Spleen (tissue), 11 donors: ENCODE results near the gene MSI2. TPM values are rescaled to one million over a fixed set of nuclear protein-coding genes. Genes with fewer than 3 reads are reported as not detected.

Source experiments
- DNase-seq: peaks from one replicate; pipeline ENCODE4 v3.0.0-alpha.2; 2020
- H3K27ac ChIP-seq, 8 donors: fragments of 200-600 bp; sonication (generic) in 7 of 8; 1 replicate in 4 of 8; 2 replicates in 4 of 8; pipeline versions ENCODE4 v1.5.0 to v1.8.0; 2016 to 2021; ENCODE audit warnings: inconsistent platforms in 4 of 8, mild to moderate bottlenecking in 4 of 8, moderate library complexity in 1 of 8
- H3K27me3 ChIP-seq, 7 donors: fragments of 200-600 bp; sonication (generic) in 6 of 7; replicated peaks in 1 of 7; 1 replicate in 4 of 7; 2 replicates in 3 of 7; pipeline versions ENCODE4 v1.5.0 to v1.8.0; 2016 to 2021; ENCODE audit warnings: inconsistent platforms in 3 of 7, mild to moderate bottlenecking in 1 of 7
- H3K36me3 ChIP-seq, 6 donors: fragments of 200-600 bp; sonication (generic) in 5 of 6; 1 replicate in 4 of 6; 2 replicates in 2 of 6; pipeline versions ENCODE4 v1.5.0 to v1.8.0; 2016 to 2021; ENCODE audit warnings: inconsistent platforms in 2 of 6
- H3K4me1 ChIP-seq, 6 donors: fragments of 200-600 bp; sonication (generic) in 5 of 6; 1 replicate in 3 of 6; 2 replicates in 3 of 6; pipeline versions ENCODE4 v1.5.0 to v1.8.0; 2016 to 2021; ENCODE audit warnings: inconsistent platforms in 3 of 6
- H3K4me3 ChIP-seq, 8 donors: fragments of 200-600 bp; sonication (generic) in 7 of 8; 1 replicate in 4 of 8; 2 replicates in 4 of 8; pipeline versions ENCODE4 v1.5.0 to v1.8.0; 2016 to 2021; ENCODE audit warnings: inconsistent platforms in 4 of 8, mild to moderate bottlenecking in 4 of 8, moderate library complexity in 2 of 8
- H3K9me3 ChIP-seq, 8 donors: fragments of 200-600 bp; sonication (generic) in 7 of 8; 1 replicate in 4 of 8; 2 replicates in 4 of 8; pipeline versions ENCODE4 v1.5.0 to v1.8.0; 2016 to 2021; ENCODE audit warnings: inconsistent platforms in 4 of 8
- POLR2A ChIP-seq, 3 donors: fragments of 450-650 bp; IDR thresholded peaks; one replicate each; pipeline ENCODE4 v1.5.1; 2017; ENCODE audit warnings: antibody characterized with exemption in 3 of 3, mild to moderate bottlenecking in 1 of 3
- POLR2AphosphoS5 ChIP-seq, 3 donors: sonication (generic); formaldehyde crosslinking; IDR thresholded peaks; one replicate each; pipeline ENCODE4 v1.5.1; 2017; ENCODE audit warnings: antibody characterized with exemption in 3 of 3
- WGBS, 5 donors: extraction: QIAGEN DNeasy Blood & Tissue Kit in 3 of 5; methylation state at CpG; one replicate each; pipeline versions ENCODE4 v1.1.5 to v1.1.7; 2013 to 2018; 5-methylcytosine and 5-hydroxymethylcytosine counted together
- intact Hi-C: fragments of 100-400 bp; cut with DNase I; formaldehyde crosslinking; loops from one replicate; pipeline ENCODE4 v1.15.0; 2023; ENCODE audit warnings: low total_unique reads
- polyA plus RNA-seq, 3 donors: library from polyadenylated mRNA; stranded (reverse); fragments of 200-250 nt; gene quantifications; one replicate each; pipeline ENCODE4 v1.2.1, GENCODE V29; 2013
- total RNA-seq, 7 donors: library from RNA; depleted of rRNA in 3 of 7; stranded (reverse); fragments of >200 nt in 3 of 7; fragmentation: NEBNext Ultra II Directional in 4 of 7; extraction: Animal tissue kit (Norgen Biotek cat#: 25700) in 4 of 7; gene quantifications; one replicate each; pipeline versions ENCODE4 v1.1.0 to v1.2.1, GENCODE V29; 2016 to 2021
- TF ChIP-seq, protein P1 (sequence below), 11 experiments: fragments of 200-600 bp in 7 of 11; fragments of 450-650 bp in 4 of 11; sonication (generic) in 4 of 11; IDR thresholded peaks in 8 of 11; conservative IDR thresholded peaks in 3 of 11; 1 replicate in 7 of 11; 2 replicates in 4 of 11; pipeline versions ENCODE4 v1.4.0 to v1.8.0; 2016 to 2021; ENCODE audit warnings: antibody characterized with exemption in 11 of 11, inconsistent platforms in 4 of 11, mild to moderate bottlenecking in 1 of 11
- donor health status: healthy with polysubstance abuse.
- donor health status: DM: no; HTN: no; CAD: no; lungs with moderate emphysema.
- donor health status: DM: no; HTN: no; CAD: no.
- donor health status: Bipolar disorder and iron deficiency.
- donor health status: healthy.
- donor health status: DM: no; HTN: no; CAD: no.
- donor health status: DM: yes; HTN: yes; CAD: no.

MSI2 gene
- total and polyA plus RNA-seq, 10 donors: 9.8 to 131 (median 64.7) TPM

DNA sequence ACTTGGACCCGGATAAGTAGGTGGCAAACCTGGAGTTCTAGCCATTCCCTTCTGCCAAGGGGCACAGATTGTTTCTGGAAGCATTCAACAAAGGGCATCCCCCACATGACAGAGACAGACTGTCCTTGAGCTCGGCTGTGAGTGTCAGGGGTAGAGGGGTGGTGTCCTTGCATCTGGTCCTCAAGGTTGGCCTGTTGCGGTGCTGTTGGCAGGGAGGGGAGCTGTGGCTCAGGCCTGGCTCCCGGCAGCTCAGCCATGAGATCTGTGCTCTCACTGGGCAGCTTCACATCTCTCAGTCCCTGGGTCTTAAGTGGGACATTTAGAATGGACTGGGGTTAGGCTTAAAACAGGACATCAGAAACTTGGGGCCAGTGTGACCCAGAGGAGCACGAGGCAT is 468.4 kb downstream of the MSI2 start:
- WGBS, 5 donors: 77 to 86% (median 84%) methylated on average over 2 to 5 of the region's 5 CpGs
- TF ChIP-seq POLR2A (IDR thresholded peaks at IDR 0.05): no peak
- TF ChIP-seq POLR2AphosphoS5 (IDR thresholded peaks at IDR 0.05): no peak
- TF ChIP-seq, protein P1, sequence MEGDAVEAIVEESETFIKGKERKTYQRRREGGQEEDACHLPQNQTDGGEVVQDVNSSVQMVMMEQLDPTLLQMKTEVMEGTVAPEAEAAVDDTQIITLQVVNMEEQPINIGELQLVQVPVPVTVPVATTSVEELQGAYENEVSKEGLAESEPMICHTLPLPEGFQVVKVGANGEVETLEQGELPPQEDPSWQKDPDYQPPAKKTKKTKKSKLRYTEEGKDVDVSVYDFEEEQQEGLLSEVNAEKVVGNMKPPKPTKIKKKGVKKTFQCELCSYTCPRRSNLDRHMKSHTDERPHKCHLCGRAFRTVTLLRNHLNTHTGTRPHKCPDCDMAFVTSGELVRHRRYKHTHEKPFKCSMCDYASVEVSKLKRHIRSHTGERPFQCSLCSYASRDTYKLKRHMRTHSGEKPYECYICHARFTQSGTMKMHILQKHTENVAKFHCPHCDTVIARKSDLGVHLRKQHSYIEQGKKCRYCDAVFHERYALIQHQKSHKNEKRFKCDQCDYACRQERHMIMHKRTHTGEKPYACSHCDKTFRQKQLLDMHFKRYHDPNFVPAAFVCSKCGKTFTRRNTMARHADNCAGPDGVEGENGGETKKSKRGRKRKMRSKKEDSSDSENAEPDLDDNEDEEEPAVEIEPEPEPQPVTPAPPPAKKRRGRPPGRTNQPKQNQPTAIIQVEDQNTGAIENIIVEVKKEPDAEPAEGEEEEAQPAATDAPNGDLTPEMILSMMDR (IDR thresholded peaks at IDR 0.05 in 8 of 11, conservative IDR thresholded peaks at IDR 0.05 in 3 of 11): no peak
- intact Hi-C loops: no loop called here

DNA sequence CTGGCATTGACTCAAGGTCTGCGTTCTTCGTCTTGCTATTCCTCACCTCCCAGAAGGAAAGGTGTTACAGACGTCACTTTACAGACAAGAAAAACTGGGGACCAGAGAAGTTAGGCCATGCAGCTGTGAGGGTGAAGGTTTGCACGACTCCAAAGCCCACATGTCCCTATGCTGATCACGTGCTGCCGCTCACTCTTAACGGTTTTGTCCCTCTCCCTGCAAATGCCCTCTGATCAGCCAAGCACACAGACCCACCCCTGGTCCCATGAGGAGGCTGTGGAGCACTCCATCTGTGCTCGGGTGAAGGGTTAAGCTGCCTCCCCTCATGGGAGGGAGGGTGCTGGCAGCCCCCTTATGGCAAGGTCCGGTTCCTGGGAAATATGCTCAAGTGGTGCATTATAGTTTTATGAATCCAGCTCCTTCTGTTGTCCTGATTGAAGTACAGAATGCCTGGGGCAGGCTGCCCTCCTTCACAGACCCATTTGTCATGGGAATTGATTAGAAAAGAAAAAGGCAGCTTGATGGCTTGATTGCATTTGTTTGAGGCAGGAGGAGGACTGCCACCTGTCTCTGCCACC is 470.0 kb downstream of the MSI2 start:
- Histone ChIP-seq H3K27me3 (no peaks in the 10 kb centered on the region), H3K36me3 (no peaks in the 10 kb centered on the region), H3K4me1 (peaks cover 3 to 22% (median 17%) of the 10 kb centered on the region in 6 donors), H3K9me3 (no peaks in the 10 kb centered on the region), H3K4me3 (no peak overlapping the region), H3K27ac (no peak overlapping the region)
- intact Hi-C loops: no loop called here
- DNase-seq: no peak
- TF ChIP-seq POLR2A (IDR thresholded peaks at IDR 0.05) (no peak), POLR2AphosphoS5 (IDR thresholded peaks at IDR 0.05) (no peak)
- TF ChIP-seq, protein P1 (IDR thresholded peaks at IDR 0.05 in 8 of 11, conservative IDR thresholded peaks at IDR 0.05 in 3 of 11): no peak
- 63 to 82% (median 73%) methylated on average over 9 of the region's 9 CpGs for WGBS, 5 donors

More for the DNA sequence above, 468.4 kb downstream of the MSI2 start:
- Histone ChIP-seq H3K36me3 (no peaks in the 10 kb centered on the region), H3K4me1 (peaks cover 3 to 22% (median 17%) of the 10 kb centered on the region in 6 donors), H3K27me3 (no peaks in the 10 kb centered on the region), H3K4me3 (no peak overlapping the region), H3K9me3 (no peaks in the 10 kb centered on the region), H3K27ac (no peak overlapping the region)
- no peak for DNase-seq

DNA sequence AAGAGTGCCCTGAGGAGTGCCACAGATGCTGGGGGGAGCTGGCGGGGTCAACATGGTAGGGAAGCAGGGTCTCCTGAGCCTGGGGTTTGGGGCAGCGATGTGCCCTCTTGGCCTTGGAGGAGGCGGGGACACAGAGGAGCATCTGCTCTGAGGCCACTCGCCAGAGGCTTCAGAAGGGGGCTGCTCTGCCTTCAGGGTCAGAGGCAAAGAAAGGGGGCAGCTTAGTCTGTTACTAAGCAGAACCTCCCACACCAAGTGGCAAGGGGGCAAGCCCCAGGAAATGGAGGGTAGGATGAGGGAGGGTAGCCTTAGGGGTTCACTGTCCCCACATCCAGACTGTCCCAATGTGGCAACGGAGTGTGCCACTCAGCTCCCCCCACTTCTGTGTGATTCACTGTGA is 470.5 kb downstream of the MSI2 start:
- Histone ChIP-seq H3K9me3 (no peaks in the 10 kb centered on the region), H3K36me3 (no peaks in the 10 kb centered on the region), H3K27ac (no peak overlapping the region), H3K27me3 (no peaks in the 10 kb centered on the region), H3K4me1 (peaks cover 3 to 22% (median 17%) of the 10 kb centered on the region in 6 donors), H3K4me3 (no peak overlapping the region)
- no peak for DNase-seq
- TF ChIP-seq, protein P1 (IDR thresholded peaks at IDR 0.05 in 8 of 11, conservative IDR thresholded peaks at IDR 0.05 in 3 of 11): no peak
- no peak for TF ChIP-seq POLR2AphosphoS5 (IDR thresholded peaks at IDR 0.05)
- intact Hi-C loops: no loop called here
- 79 to 89% (median 88%) methylated on average over 4 to 5 of the region's 5 CpGs for WGBS, 5 donors

DNA sequence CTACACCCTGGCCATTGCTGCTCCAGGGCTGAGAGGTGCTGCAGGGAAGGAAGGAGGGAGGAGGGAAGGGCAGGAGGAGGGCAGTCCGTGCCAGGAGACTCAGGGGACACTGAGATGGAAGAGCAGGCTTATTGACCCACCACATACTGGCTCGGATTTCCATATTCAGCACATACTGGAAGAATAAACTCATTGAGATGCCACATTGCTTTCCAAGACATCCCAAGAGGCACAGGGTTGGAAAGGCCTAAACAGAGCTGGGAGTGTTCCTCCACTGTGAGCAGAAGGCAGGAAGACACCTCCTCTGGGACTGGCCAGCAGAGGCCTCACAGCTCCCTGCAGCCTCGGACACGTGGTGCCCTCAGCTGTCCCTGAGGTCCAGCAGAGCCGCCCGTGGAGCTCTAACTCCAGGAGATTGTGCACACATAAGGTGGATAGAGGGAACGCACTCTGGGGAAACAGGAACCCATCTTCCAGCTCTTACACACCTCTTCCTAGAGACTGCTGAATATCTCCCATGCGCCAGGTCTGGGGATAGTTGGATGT is 471.4 kb downstream of the MSI2 start:
- Histone ChIP-seq H3K4me1 (peaks cover 3 to 22% (median 17%) of the 10 kb centered on the region in 6 donors), H3K27me3 (no peaks in the 10 kb centered on the region), H3K9me3 (no peaks in the 10 kb centered on the region), H3K4me3 (no peak overlapping the region), H3K36me3 (no peaks in the 10 kb centered on the region), H3K27ac (no peak overlapping the region)
- no peak for TF ChIP-seq POLR2A (IDR thresholded peaks at IDR 0.05)
- TF ChIP-seq, protein P1 (IDR thresholded peaks at IDR 0.05 in 8 of 11, conservative IDR thresholded peaks at IDR 0.05 in 3 of 11): no peak
- TF ChIP-seq POLR2AphosphoS5 (IDR thresholded peaks at IDR 0.05): no peak
- no peak for DNase-seq
- WGBS, 5 donors: 82 to 88% (median 85%) methylated on average over 8 of the region's 8 CpGs
- intact Hi-C loops: no loop called here
